Mammary epithelial cell (primary cell): ENCODE data around the gene ATP8B4.

Experiments
- EZH2 ChIP-seq: IDR thresholded peaks from 2 replicates; pipeline ENCODE4 v1.6.1; 2012; ENCODE audit warnings: low read length, inconsistent platforms, borderline replicate concordance
- TF ChIP-seq, protein P1 (sequence below), 2 donors: IDR thresholded peaks in 1 of 2; conservative IDR thresholded peaks in 1 of 2; 2 replicates each; pipeline ENCODE4 v1.5.1; 2011 to 2012; ENCODE audit warnings: inconsistent platforms in 2 of 2, low read length in 2 of 2, mild to moderate bottlenecking in 2 of 2, control low read depth in 1 of 2, low read depth in 1 of 2; ENCODE audit not compliant: insufficient read depth in 1 of 2; ENCODE audit errors: extremely low read depth in 1 of 2

DNA sequence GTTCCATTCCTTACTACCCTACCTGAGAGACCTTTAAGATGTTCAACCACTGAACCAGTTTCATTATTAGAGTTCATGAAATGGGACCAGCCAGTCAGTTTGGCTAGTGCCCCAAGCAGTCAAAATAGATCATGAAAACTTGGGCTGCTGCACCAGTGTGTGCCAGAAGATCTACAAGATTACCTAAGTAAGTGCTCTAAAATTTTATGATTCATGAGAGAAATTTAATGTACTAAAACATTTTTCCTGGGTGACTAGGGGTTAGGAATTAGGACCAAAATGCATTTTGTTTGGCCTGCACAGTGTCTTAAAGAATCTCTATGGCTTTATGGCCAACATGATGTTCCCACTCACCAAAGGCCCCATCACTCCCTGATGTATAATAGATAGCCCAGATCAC, 214.7 kb downstream of the ATP8B4 start:
- TF ChIP-seq, protein P1, sequence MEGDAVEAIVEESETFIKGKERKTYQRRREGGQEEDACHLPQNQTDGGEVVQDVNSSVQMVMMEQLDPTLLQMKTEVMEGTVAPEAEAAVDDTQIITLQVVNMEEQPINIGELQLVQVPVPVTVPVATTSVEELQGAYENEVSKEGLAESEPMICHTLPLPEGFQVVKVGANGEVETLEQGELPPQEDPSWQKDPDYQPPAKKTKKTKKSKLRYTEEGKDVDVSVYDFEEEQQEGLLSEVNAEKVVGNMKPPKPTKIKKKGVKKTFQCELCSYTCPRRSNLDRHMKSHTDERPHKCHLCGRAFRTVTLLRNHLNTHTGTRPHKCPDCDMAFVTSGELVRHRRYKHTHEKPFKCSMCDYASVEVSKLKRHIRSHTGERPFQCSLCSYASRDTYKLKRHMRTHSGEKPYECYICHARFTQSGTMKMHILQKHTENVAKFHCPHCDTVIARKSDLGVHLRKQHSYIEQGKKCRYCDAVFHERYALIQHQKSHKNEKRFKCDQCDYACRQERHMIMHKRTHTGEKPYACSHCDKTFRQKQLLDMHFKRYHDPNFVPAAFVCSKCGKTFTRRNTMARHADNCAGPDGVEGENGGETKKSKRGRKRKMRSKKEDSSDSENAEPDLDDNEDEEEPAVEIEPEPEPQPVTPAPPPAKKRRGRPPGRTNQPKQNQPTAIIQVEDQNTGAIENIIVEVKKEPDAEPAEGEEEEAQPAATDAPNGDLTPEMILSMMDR (conservative IDR thresholded peaks at IDR 0.05 in 1 of 2, IDR thresholded peaks at IDR 0.05 in 1 of 2; ENCODE audit: extremely low read depth in 1 of 2, insufficient read depth in 1 of 2, low read depth in 1 of 2, low read length in 2 of 2) = no peak
- TF ChIP-seq EZH2 = no peak
